B cell (primary cell): ENCODE measurements around the gene METRNL.

ENCODE experiments used
- CTCF ChIP-seq: fragments of 200-600 bp; IDR thresholded peaks from one replicate; pipeline ENCODE4 v1.8.0; 2022; ENCODE audit warnings: antibody characterized with exemption, mild to moderate bottlenecking
- EZH2 ChIP-seq: IDR thresholded peaks from 2 replicates; pipeline ENCODE4 v1.6.1; 2012; ENCODE audit warnings: borderline replicate concordance, low read depth, mild to moderate bottlenecking, moderate library complexity, low read length; ENCODE audit not compliant: insufficient read depth, poor library complexity, severe bottlenecking

GRCh38 chr17:83135692-83136091 is 56.3 kb downstream of the METRNL start:
- TF ChIP-seq CTCF (no peak), EZH2 (no peak)
